GM10266 (cell line): ENCODE measurements around the gene IZUMO1R.
"Not testable (repeated sequence)": the region's sequence is repeated elsewhere in the genome, so short reads cannot be mapped to it uniquely, and the experiment has no call there.

ENCODE experiments used
- DNase-seq: peaks from one replicate; pipeline ENCODE4 v3.0.0; 2012; ENCODE audit errors: extremely low spot score
- CTCF ChIP-seq: IDR thresholded peaks from 2 replicates; pipeline ENCODE4 v1.5.1; 2012; ENCODE audit warnings: mild to moderate bottlenecking, low read depth; ENCODE audit not compliant: control insufficient read depth, insufficient read depth; ENCODE audit errors: missing control alignments

Gene IZUMO1R

GRCh38 chr11:94338651-94339050, 34.3 kb downstream of the IZUMO1R start:
- no peak for DNase-seq
- TF ChIP-seq CTCF = no peak

- no peak for DNase-seq
- TF ChIP-seq CTCF = no peak
Measured at GRCh38 chr11:94342250-94342649, 37.9 kb downstream of the IZUMO1R start.

- no peak for TF ChIP-seq CTCF
- no peak for DNase-seq
Measured at GRCh38 chr11:94343495-94343894, 39.1 kb downstream of the IZUMO1R start.

GRCh38 chr11:94346311-94346710, 41.9 kb downstream of the IZUMO1R start:
- DNase-seq = not testable (repeated sequence)

DNA sequence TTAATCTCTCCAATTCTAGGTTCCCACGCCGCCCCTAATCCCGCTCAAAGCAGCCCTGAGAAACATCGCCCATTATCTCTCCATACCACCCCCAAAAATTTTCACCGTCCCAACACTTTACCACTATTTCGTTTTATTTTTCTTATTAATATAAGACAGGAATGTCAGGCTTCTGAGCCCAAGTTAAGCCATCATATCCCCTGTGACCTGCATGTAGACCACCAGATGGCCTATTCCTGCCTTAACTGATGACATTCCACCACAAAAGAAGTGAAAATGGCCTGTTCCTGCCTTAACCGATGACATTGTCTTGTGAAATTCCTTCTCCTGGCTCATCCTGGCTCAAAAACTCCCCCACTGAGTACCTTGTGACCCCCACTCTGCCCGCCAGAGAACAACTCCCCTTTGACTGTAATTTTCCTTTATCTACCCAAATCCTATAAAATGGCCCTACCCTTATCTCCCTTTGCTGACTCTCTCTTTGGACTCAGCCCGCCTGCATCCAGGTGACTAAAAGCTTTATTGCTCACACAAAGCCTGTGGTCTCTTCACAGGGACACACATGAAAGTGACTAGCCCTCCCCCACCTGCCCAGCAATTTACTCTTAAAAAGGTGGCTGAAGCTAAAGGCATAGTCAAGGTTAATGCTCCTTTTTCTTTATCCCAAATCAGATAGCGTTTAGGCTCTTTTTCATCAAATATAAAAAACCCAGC, 46.6 kb downstream of the IZUMO1R start:
- DNase-seq = not testable (repeated sequence)
